HEK293 (cell line): ENCODE data around the gene ST3GAL2.

Source experiments
- CTCF ChIA-PET: fragments of 350-600 bp; formaldehyde crosslinking; extraction: SDS; loops from one replicate; lab custom pipeline; 2021; ENCODE audit warnings: antibody characterized with exemption; lab: Yijun Ruan, JAX
- POLR2A ChIA-PET: fragments of 300-600 bp; formaldehyde crosslinking; extraction: SDS; loops from one replicate; lab custom pipeline; 2020; ENCODE audit warnings: antibody characterized with exemption, inconsistent platforms; lab: Yijun Ruan, JAX
- H3K27ac ChIP-seq: fragments of 200-500 bp; sonication (Bioruptor generic); 2 replicates; pipeline ENCODE4 v1.5.1; 2014; ENCODE audit warnings: low read depth, low read length, control low read depth, inconsistent platforms; ENCODE audit errors: extremely low read depth
- H3K36me3 ChIP-seq, 2 experiments: fragments of 200-500 bp in 1 of 2; sonication (Bioruptor generic) in 1 of 2; 1 replicate in 1 of 2; 2 replicates in 1 of 2; pipeline ENCODE4 v1.5.1; 2014 to 2017; ENCODE audit warnings: inconsistent platforms in 2 of 2, low read length in 2 of 2; ENCODE audit not compliant: control insufficient read depth in 2 of 2, insufficient read depth in 1 of 2
- H3K4me1 ChIP-seq: fragments of 200-500 bp; sonication (Bioruptor generic); 2 replicates; pipeline ENCODE4 v1.5.1; 2014; ENCODE audit warnings: mild to moderate bottlenecking, low read length, inconsistent platforms; ENCODE audit not compliant: control insufficient read depth, insufficient read depth
- H3K4me3 ChIP-seq: 2 replicates; pipeline ENCODE4 v1.5.1; 2011; ENCODE audit warnings: low read depth, mild to moderate bottlenecking, control low read depth, low read length, moderate library complexity
- H3K9me3 ChIP-seq: fragments of 200-500 bp; sonication (Bioruptor generic); 2 replicates; pipeline ENCODE4 v1.5.1; 2014; ENCODE audit warnings: low read depth, low read length, inconsistent platforms; ENCODE audit not compliant: control insufficient read depth, insufficient read depth
- ELK4 ChIP-seq: IDR thresholded peaks from 2 replicates; pipeline ENCODE4 v1.6.1; 2011; ENCODE audit warnings: mild to moderate bottlenecking, low read depth, low read length, borderline replicate concordance
- INSM2 ChIP-seq: fragments of 450-650 bp; formaldehyde crosslinking; IDR thresholded peaks from 2 replicates; pipeline ENCODE4 v1.5.1; 2016; ENCODE audit warnings: missing biosample characterization, missing genetic modification characterization
- KLF10 ChIP-seq: fragments of 450-650 bp; IDR thresholded peaks from 2 replicates; pipeline ENCODE4 v1.5.1; 2018; ENCODE audit warnings: missing biosample characterization, mild to moderate bottlenecking, missing genetic modification characterization
- KLF9 ChIP-seq: fragments of 450-650 bp; formaldehyde crosslinking; IDR thresholded peaks from 2 replicates; pipeline ENCODE4 v1.5.1; 2016; ENCODE audit warnings: missing biosample characterization, missing genetic modification characterization, low read depth
- MEIS1 ChIP-seq: sonication (generic); formaldehyde crosslinking; IDR thresholded peaks from 2 replicates; pipeline ENCODE4 v1.8.1; 2022; ENCODE audit warnings: missing genetic modification reagents, mild to moderate bottlenecking, borderline replicate concordance
- SP2 ChIP-seq: fragments of 450-650 bp; formaldehyde crosslinking; IDR thresholded peaks from 2 replicates; pipeline ENCODE4 v1.5.1; 2016; ENCODE audit warnings: missing biosample characterization, missing genetic modification characterization
- TSHZ1 ChIP-seq: fragments of 450-650 bp; formaldehyde crosslinking; IDR thresholded peaks from 2 replicates; pipeline ENCODE4 v1.5.1; 2016; ENCODE audit warnings: missing biosample characterization, missing genetic modification characterization, borderline replicate concordance
- ZBTB17 ChIP-seq: fragments of 450-650 bp; formaldehyde crosslinking; IDR thresholded peaks from 2 replicates; pipeline ENCODE4 v1.5.1; 2016; ENCODE audit warnings: missing biosample characterization, missing genetic modification characterization
- ZFP41 ChIP-seq: fragments of 450-650 bp; formaldehyde crosslinking; IDR thresholded peaks from 2 replicates; pipeline ENCODE4 v1.5.1; 2016; ENCODE audit warnings: missing biosample characterization, missing genetic modification characterization, borderline replicate concordance
- ZIC2 ChIP-seq: fragments of 450-650 bp; formaldehyde crosslinking; IDR thresholded peaks from 2 replicates; pipeline ENCODE4 v1.5.1; 2016; ENCODE audit warnings: missing biosample characterization, missing genetic modification characterization
- ZNF16 ChIP-seq: fragments of 450-650 bp; formaldehyde crosslinking; IDR thresholded peaks from 2 replicates; pipeline ENCODE4 v1.5.1; 2016; ENCODE audit warnings: low read depth, missing biosample characterization, missing genetic modification characterization
- ZNF174 ChIP-seq: fragments of 450-650 bp; formaldehyde crosslinking; IDR thresholded peaks from 2 replicates; pipeline ENCODE4 v1.5.0; 2017; ENCODE audit warnings: missing biosample characterization, mild to moderate bottlenecking, missing genetic modification characterization
- ZNF558 ChIP-seq: fragments of 450-650 bp; formaldehyde crosslinking; IDR thresholded peaks from 2 replicates; pipeline ENCODE4 v1.5.1; 2016; ENCODE audit warnings: missing biosample characterization, missing genetic modification characterization
- ZNF626 ChIP-seq: fragments of 450-650 bp; sonication (Bioruptor Pico); formaldehyde crosslinking; IDR thresholded peaks from 2 replicates; pipeline ENCODE4 v1.5.1; 2018; ENCODE audit warnings: missing biosample characterization, missing genetic modification characterization, inconsistent platforms
- ZNF639 ChIP-seq: fragments of 450-650 bp; formaldehyde crosslinking; IDR thresholded peaks from 2 replicates; pipeline ENCODE4 v1.5.1; 2016; ENCODE audit warnings: missing biosample characterization, missing genetic modification characterization
- ZNF654 ChIP-seq: fragments of 450-650 bp; formaldehyde crosslinking; IDR thresholded peaks from 2 replicates; pipeline ENCODE4 v1.5.1; 2016; ENCODE audit warnings: low read depth, missing biosample characterization, missing genetic modification characterization
- ZNF692 ChIP-seq: fragments of 450-650 bp; formaldehyde crosslinking; IDR thresholded peaks from 2 replicates; pipeline ENCODE4 v1.5.1; 2016; ENCODE audit warnings: missing biosample characterization, missing genetic modification characterization
- ZNF791 ChIP-seq: fragments of 450-650 bp; formaldehyde crosslinking; IDR thresholded peaks from 2 replicates; pipeline ENCODE4 v1.5.1; 2016; ENCODE audit warnings: missing biosample characterization, missing genetic modification characterization

ST3GAL2 gene

GRCh38 chr16:70480127-70481105 lies 41.5 kb upstream of the ST3GAL2 start (continued):
- TF ChIP-seq ZNF639 (no peak), ZNF558 (tag by site-specific recombination) (no peak), SP2 (tag by site-specific recombination) (no peak), INSM2 (tag by site-specific recombination) (no peak), ZBTB17 (tag by site-specific recombination) (peak; percentile 33; the same call in 1 of the 2 replicates), ZNF16 (no peak), MEIS1 (no peak), ZNF692 (tag by site-specific recombination) (peak; percentile 44; the same call in 1 of the 2 replicates), KLF10 (tag by site-specific recombination) (no peak), TSHZ1 (tag by site-specific recombination) (no peak), ZIC2 (tag by site-specific recombination) (peak; percentile 93), KLF9 (tag by site-specific recombination) (no peak), ZNF626 (tag by site-specific recombination) (no peak), ZNF654 (tag by site-specific recombination) (no peak), ZFP41 (tag by site-specific recombination) (no peak)
- TF ChIP-seq, all 188 proteins: peak for 6

GRCh38 chr16:70478912-70479341 lies 40.0 kb upstream of the ST3GAL2 start:
- Histone ChIP-seq H3K4me1 (peaks cover 2% of the 10 kb centered on the region; the same call in 1 of the 2 replicates), H3K9me3 (no peaks in the 10 kb centered on the region), H3K4me3 (no peak overlapping the region), H3K36me3 (peaks cover 0 to 63% of the 10 kb centered on the region in 2 experiments; a peak in 2 of 3 replicates), H3K27ac (no peak overlapping the region)
- TF ChIP-seq ZIC2 (tag by site-specific recombination): peak; percentile 99
- TF ChIP-seq ZNF791 (tag by site-specific recombination): no peak
- no peak for TF ChIP-seq ELK4
- TF ChIP-seq MEIS1: no peak
- TF ChIP-seq ZNF174 (tag by site-specific recombination): no peak
- ChIA-PET CTCF (interaction anchor here (0.7 to 1.2 kb wide), 2 partner anchors 84 to 292 kb away, joined by 3 read pairs; no protein-coding TSS in a partner anchor), POLR2A (interaction anchor here (0.6 to 3.4 kb wide), 2 partner anchors 9 to 98 kb away, joined by 3 to 17 read pairs; no protein-coding TSS in a partner anchor)
